GM12878 (cell line): ENCODE results near the gene TLR9. TPM values are rescaled to one million over a fixed set of nuclear protein-coding genes. Genes with fewer than 3 reads are reported as not detected.

Source experiments
- ATAC-seq: fragments of 200-7000 bp; cut with Tn5 transposase; 3 replicates; pipeline ENCODE4 v1.9.1; 2020; ENCODE audit warnings: mild to moderate bottlenecking, moderate library complexity
- BruUV-seq: library from RNA; stranded (reverse); fragments of 400-500 nt; replicated peaks from 2 replicates; lab custom pipeline; 2021; lab: Mats Ljungman, UMichigan
- CTCF ChIA-PET: fragments of 300-600 bp; sonication (Branson Sonifier 250); formaldehyde crosslinking; extraction: SDS; loops from one replicate; lab custom pipeline; 2021; ENCODE audit warnings: inconsistent platforms; lab: Yijun Ruan, JAX
- POLR2A ChIA-PET: fragments of 350-600 bp; formaldehyde crosslinking; extraction: SDS; loops from one replicate; lab custom pipeline; 2021; ENCODE audit warnings: inconsistent platforms; lab: Charles Lee
- RAD21 ChIA-PET: fragments of 300-600 bp; sonication (Branson Sonifier 250); formaldehyde crosslinking; loops from one replicate; lab custom pipeline; 2023; ENCODE audit warnings: antibody characterized with exemption; ENCODE audit not compliant: unreplicated experiment; lab: Charles Lee
- SMC1A ChIA-PET: fragments of 300-600 bp; sonication (Branson Sonifier 250); formaldehyde crosslinking; loops from one replicate; lab custom pipeline; 2023; ENCODE audit not compliant: unreplicated experiment, uncharacterized antibody; lab: Charles Lee
- DNase-seq: peaks from one replicate; pipeline ENCODE4 v3.0.0-alpha.2; 2011; ENCODE audit warnings: low read depth, low spot score
- FAIRE-seq: peaks from 3 replicates; lab custom pipeline; 2011; peaks lifted over from hg19 to GRCh38; lab: Jason Lieb, UNC
- H2AFZ ChIP-seq: 2 replicates; pipeline ENCODE4 v1.6.0; 2011; ENCODE audit warnings: low read depth, low read length, control low read depth; ENCODE audit not compliant: control insufficient read depth
- H3K27ac ChIP-seq: 2 replicates; pipeline ENCODE4 v1.5.1; 2011; ENCODE audit warnings: control low read depth; ENCODE audit not compliant: control insufficient read depth, insufficient read depth
- H3K27me3 ChIP-seq, 2 experiments: replicated peaks in 1 of 2; 2 replicates each; pipeline versions ENCODE4 v1.6.0 to v1.6.1; 2011; ENCODE audit warnings: low read length in 1 of 2; ENCODE audit not compliant: control insufficient read depth in 2 of 2, insufficient read depth in 2 of 2
- H3K36me3 ChIP-seq, 2 experiments: 2 replicates each; pipeline ENCODE4 v1.5.1; 2011; ENCODE audit warnings: low read length in 1 of 2; ENCODE audit not compliant: control insufficient read depth in 2 of 2, insufficient read depth in 2 of 2
- H3K4me1 ChIP-seq: 2 replicates; pipeline ENCODE4 v1.6.1; 2011; ENCODE audit warnings: mild to moderate bottlenecking, low read length, moderate library complexity, mixed read lengths; ENCODE audit not compliant: control insufficient read depth, insufficient read depth
- H3K4me2 ChIP-seq: 2 replicates; pipeline ENCODE4 v1.6.0; 2011; ENCODE audit warnings: control low read depth; ENCODE audit not compliant: control insufficient read depth, insufficient read depth
- H3K4me3 ChIP-seq: fragments of 200-600 bp; sonication (generic); 2 replicates; pipeline ENCODE4 v1.5.1; 2016
- H3K79me2 ChIP-seq: 2 replicates; pipeline ENCODE4 v1.6.0; 2011; ENCODE audit warnings: low read length; ENCODE audit not compliant: control insufficient read depth, insufficient read depth
- H3K9ac ChIP-seq: 2 replicates; pipeline ENCODE4 v1.8.0; 2011; ENCODE audit warnings: low read length, control low read depth, mixed read lengths; ENCODE audit not compliant: control insufficient read depth, insufficient read depth
- H3K9me3 ChIP-seq: replicated peaks from 3 replicates; pipeline ENCODE4 v1.5.1; 2011; ENCODE audit warnings: mild to moderate bottlenecking, low read length; ENCODE audit not compliant: control insufficient read depth, insufficient read depth
- H4K20me1 ChIP-seq: 2 replicates; pipeline ENCODE4 v1.6.0; 2011; ENCODE audit not compliant: control insufficient read depth, insufficient read depth
- CTCF ChIP-seq, 3 experiments: IDR thresholded peaks in 2 of 3; conservative IDR thresholded peaks in 1 of 3; 2 replicates each; pipeline ENCODE4 v1.5.1; 2011; ENCODE audit warnings: low read depth in 3 of 3, low read length in 3 of 3, mild to moderate bottlenecking in 3 of 3, control low read depth in 2 of 3, moderate library complexity in 2 of 3, inconsistent platforms in 1 of 3, mixed read lengths in 1 of 3; ENCODE audit not compliant: control insufficient read depth in 2 of 3, insufficient read depth in 1 of 3; ENCODE audit errors: extremely low read depth in 1 of 3
- ESRRA ChIP-seq: IDR thresholded peaks from 2 replicates; pipeline ENCODE4 v1.6.1; 2012; ENCODE audit warnings: mild to moderate bottlenecking, low read length, improper control_type of control experiment
- EZH2 ChIP-seq: IDR thresholded peaks from 2 replicates; pipeline ENCODE4 v1.6.1; 2012; ENCODE audit warnings: low read depth, mild to moderate bottlenecking, control low read depth, inconsistent platforms, low read length, borderline replicate concordance; ENCODE audit not compliant: control insufficient read depth
- GABPA ChIP-seq: IDR thresholded peaks from 2 replicates; pipeline ENCODE4 v1.6.1; 2014; ENCODE audit warnings: antibody characterized with exemption, low read depth, mild to moderate bottlenecking, inconsistent platforms
- HDAC2 ChIP-seq: fragments of 200-600 bp; sonication (generic); IDR thresholded peaks from 2 replicates; pipeline ENCODE4 v1.6.1; 2017
- MAX ChIP-seq: IDR thresholded peaks from 2 replicates; pipeline ENCODE4 v1.6.1; 2012; ENCODE audit warnings: low read depth, low read length, improper control_type of control experiment
- MTA2 ChIP-seq: fragments of 450-650 bp; IDR thresholded peaks from 2 replicates; pipeline ENCODE4 v1.6.1; 2016; ENCODE audit warnings: low read depth, mild to moderate bottlenecking, moderate library complexity
- NFXL1 ChIP-seq: fragments of 450-650 bp; IDR thresholded peaks from 2 replicates; pipeline ENCODE4 v1.6.1; 2017; ENCODE audit warnings: antibody characterized with exemption, mild to moderate bottlenecking, borderline replicate concordance
- NFYB ChIP-seq: IDR thresholded peaks from 2 replicates; pipeline ENCODE4 v1.6.1; 2011; ENCODE audit warnings: low read depth, mild to moderate bottlenecking, low read length, improper control_type of control experiment, moderate library complexity; ENCODE audit not compliant: insufficient read depth
- NKRF ChIP-seq: fragments of 450-650 bp; conservative IDR thresholded peaks from 2 replicates; pipeline ENCODE4 v1.6.1; 2017; ENCODE audit warnings: mild to moderate bottlenecking, moderate library complexity
- RAD51 ChIP-seq: fragments of 450-650 bp; IDR thresholded peaks from 2 replicates; pipeline ENCODE4 v1.6.1; 2016; ENCODE audit warnings: moderate library complexity, mild to moderate bottlenecking, inconsistent platforms
- RBBP5 ChIP-seq: fragments of 200-600 bp; sonication (generic); conservative IDR thresholded peaks from 2 replicates; pipeline ENCODE4 v1.6.1; 2016
- SRF ChIP-seq, 2 experiments: IDR thresholded peaks; 2 replicates each; pipeline ENCODE4 v1.6.1; 2011; ENCODE audit warnings: low read depth in 2 of 2, low read length in 2 of 2, mild to moderate bottlenecking in 1 of 2, moderate library complexity in 1 of 2
- SUZ12 ChIP-seq: fragments of 200-600 bp; sonication (generic); IDR thresholded peaks from one replicate; pipeline ENCODE4 v1.6.1; 2018; ENCODE audit warnings: antibody characterized with exemption, mild to moderate bottlenecking; ENCODE audit not compliant: unreplicated experiment
- ZNF207 ChIP-seq: fragments of 450-650 bp; IDR thresholded peaks from 2 replicates; pipeline ENCODE4 v1.6.1; 2014; ENCODE audit warnings: antibody characterized with exemption, mild to moderate bottlenecking, borderline replicate concordance
- ZNF384 ChIP-seq: IDR thresholded peaks from 2 replicates; pipeline ENCODE4 v1.6.1; 2012; ENCODE audit warnings: low read depth, mild to moderate bottlenecking, low read length, improper control_type of control experiment, borderline replicate concordance
- ZSCAN29 ChIP-seq: fragments of 450-650 bp; IDR thresholded peaks from 2 replicates; pipeline ENCODE4 v1.6.1; 2017; ENCODE audit warnings: mild to moderate bottlenecking, moderate library complexity
- WGBS: methylation state at CpG from one replicate; pipeline ENCODE4 v1.1.6; 2016; ENCODE audit warnings: low lambda C conversion rate; ENCODE audit not compliant: insufficient replicate concordance, insufficient coverage; ENCODE audit errors: missing lambda C conversion rate; 5-methylcytosine and 5-hydroxymethylcytosine counted together
- in situ Hi-C: fragments of 300-500 bp; cut with MboI; formaldehyde crosslinking; loops from 9 replicates; pipeline ENCODE4 v1.14.3; 2018; ENCODE audit warnings: mixed read lengths
- intact Hi-C: fragments of 100-400 bp; cut with micrococcal nuclease; formaldehyde crosslinking; loops from one replicate; pipeline ENCODE4 v1.14.2; 2022; ENCODE audit not compliant: unreplicated experiment
- polyA plus RNA-seq, 11 experiments: library from polyadenylated mRNA; depleted of rRNA in 4 of 11; unstranded in 6 of 11; stranded (reverse) in 5 of 11; fragments of >200 nt; fragmentation: Nextera tagmentation in 4 of 11; fragmentation: Illumina TruSeq in 1 of 11; extraction: Ambion mirVana in 4 of 11; extraction: Trizol in 1 of 11; gene quantifications; 1 replicate in 1 of 11; 2 replicates in 10 of 11; pipeline versions ENCODE4 v1.2.1 to v1.2.3, GENCODE V29; 2011 to 2016; ENCODE audit warnings: inconsistent platforms in 2 of 11, missing spikeins in 2 of 11, low read depth in 1 of 11
- total RNA-seq, 4 experiments: library from RNA; depleted of rRNA in 3 of 4; stranded (reverse); fragments of >200 nt in 3 of 4; fragmentation: Illumina TruSeq in 1 of 4; extraction: Trizol in 1 of 4; gene quantifications; 2 replicates each; pipeline versions ENCODE4 v1.2.1 to v1.2.3, GENCODE V29; 2013 to 2021

Gene TLR9
- total and polyA plus RNA-seq, 10 of the 15 experiments (the other 5 are each of a cell fraction or from before 2014, with no cell fraction given): 0.10 to 4.8 (median 0.53) TPM; not detected in 1

- TF ChIP-seq SUZ12 (no peak), ZNF384 (no peak), NFYB (no peak), MTA2 (no peak), EZH2 (no peak), ZSCAN29 (no peak)
- TF ChIP-seq, all 136 proteins: peak for 0
These were observed 9.3 kb upstream of the TLR9 start (continued) for GRCh38 chr3:52234516-52235447.

- POLR2A ChIA-PET: interaction anchor here (0.6 to 0.9 kb wide), 4 partner anchors 8 to 177 kb away, joined by 3 to 4 read pairs (median 4); partner anchors contain the start of gene TLR9
- Histone ChIP-seq H3K36me3 (peaks cover 13 to 24% of the 10 kb centered on the region in 2 experiments), H3K9ac (no peak overlapping the region), H3K9me3 (no peaks in the 10 kb centered on the region), H3K27ac (no peak overlapping the region), H3K4me3 (no peak overlapping the region), H3K27me3 (no peaks in the 10 kb centered on the region), H3K4me2 (no peak overlapping the region), H3K4me1 (peaks cover 17% of the 10 kb centered on the region), H3K79me2 (peaks cover 26% of the 10 kb centered on the region), H4K20me1 (no peaks in the 10 kb centered on the region), H2AFZ (no peak overlapping the region)
- in situ Hi-C loops (loop anchor here (5.0 kb wide), 1 partner anchor 108 kb away; no protein-coding TSS in a partner anchor), intact Hi-C loops (no loop called here)
- WGBS: 100% methylated on average over 3 of the region's 3 CpGs
- SMC1A ChIA-PET: interaction anchor here (0.9 to 4.2 kb wide), 6 partner anchors 10 to 105 kb away, joined by 3 to 18 read pairs (median 4); partner anchors contain the start of gene GLYCTK
- FAIRE-seq (no peak), DNase-seq (no peak), ATAC-seq (no peak)
- BruUV-seq: no TSS peak
- RAD21 ChIA-PET: interaction anchor here (1.0 to 2.1 kb wide), 3 partner anchors 9 to 105 kb away, joined by 4 to 10 read pairs (median 7); partner anchors contain the start of gene TLR9
- CTCF ChIA-PET: interaction anchor here (0.6 to 5.7 kb wide), 6 partner anchors 10 to 133 kb away, joined by 3 to 67 read pairs (median 6); partner anchors contain the start of gene GLYCTK
- TF ChIP-seq ESRRA (no peak), NFYB (no peak), NFXL1 (no peak), MAX (no peak), HDAC2 (no peak), RBBP5 (no peak), SRF (IDR thresholded peaks at IDR 0.05; ENCODE audit: low read depth in 2 of 2, low read length in 2 of 2) (no peak), NKRF (no peak), RAD51 (no peak), CTCF (IDR thresholded peaks at IDR 0.05 in 2 of 3, conservative IDR thresholded peaks at IDR 0.05 in 1 of 3; ENCODE audit: control insufficient read depth in 2 of 3, extremely low read depth in 1 of 3, insufficient read depth in 1 of 3, low read depth in 3 of 3, low read length in 3 of 3) (no peak), ZNF207 (no peak), GABPA (no peak)
These were observed 8.5 kb upstream of the TLR9 start for GRCh38 chr3:52233968-52234367.
